ENCODE measurements around the gene CWC27.
"Not testable (repeated sequence)": the region's sequence is repeated elsewhere in the genome, so short reads cannot be mapped to it uniquely, and the experiment has no call there.

CWC27 gene

DNA sequence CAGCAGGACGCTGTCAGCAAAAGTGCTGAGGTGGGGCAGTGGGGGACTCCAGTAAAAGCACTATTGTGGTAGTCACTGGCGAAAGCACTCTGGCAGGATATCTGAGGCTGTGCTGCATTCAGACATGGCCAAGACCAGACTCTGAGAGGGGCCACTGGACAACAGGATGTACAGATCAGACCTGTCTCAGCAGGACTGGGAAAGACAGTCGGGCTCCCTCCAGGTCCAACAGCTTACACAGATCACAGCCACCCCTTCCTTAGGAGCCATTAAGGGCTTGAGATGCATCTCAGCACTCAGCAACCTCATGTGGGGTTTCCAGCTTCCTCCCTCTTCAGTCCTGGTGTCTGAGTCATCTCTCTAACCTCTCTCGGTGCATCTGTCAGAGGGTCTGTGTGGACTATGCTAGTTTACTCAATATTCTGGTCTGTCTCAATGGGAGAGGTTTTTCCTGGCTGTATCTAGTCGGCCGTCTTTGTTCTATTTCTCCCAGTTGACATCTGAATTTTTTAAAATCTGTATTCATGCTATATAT lies 154.5 kb downstream of the CWC27 start:
- H3K4me3 ChIP-seq (ENCODE audit: low read length) = no peak overlapping the region
- DNase-seq (ENCODE audit: low read depth) = no peak
- TF ChIP-seq, protein P1, sequence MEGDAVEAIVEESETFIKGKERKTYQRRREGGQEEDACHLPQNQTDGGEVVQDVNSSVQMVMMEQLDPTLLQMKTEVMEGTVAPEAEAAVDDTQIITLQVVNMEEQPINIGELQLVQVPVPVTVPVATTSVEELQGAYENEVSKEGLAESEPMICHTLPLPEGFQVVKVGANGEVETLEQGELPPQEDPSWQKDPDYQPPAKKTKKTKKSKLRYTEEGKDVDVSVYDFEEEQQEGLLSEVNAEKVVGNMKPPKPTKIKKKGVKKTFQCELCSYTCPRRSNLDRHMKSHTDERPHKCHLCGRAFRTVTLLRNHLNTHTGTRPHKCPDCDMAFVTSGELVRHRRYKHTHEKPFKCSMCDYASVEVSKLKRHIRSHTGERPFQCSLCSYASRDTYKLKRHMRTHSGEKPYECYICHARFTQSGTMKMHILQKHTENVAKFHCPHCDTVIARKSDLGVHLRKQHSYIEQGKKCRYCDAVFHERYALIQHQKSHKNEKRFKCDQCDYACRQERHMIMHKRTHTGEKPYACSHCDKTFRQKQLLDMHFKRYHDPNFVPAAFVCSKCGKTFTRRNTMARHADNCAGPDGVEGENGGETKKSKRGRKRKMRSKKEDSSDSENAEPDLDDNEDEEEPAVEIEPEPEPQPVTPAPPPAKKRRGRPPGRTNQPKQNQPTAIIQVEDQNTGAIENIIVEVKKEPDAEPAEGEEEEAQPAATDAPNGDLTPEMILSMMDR (IDR thresholded peaks at IDR 0.05; ENCODE audit: insufficient read depth, low read depth, low read length, missing control alignments) = no peak

DNA sequence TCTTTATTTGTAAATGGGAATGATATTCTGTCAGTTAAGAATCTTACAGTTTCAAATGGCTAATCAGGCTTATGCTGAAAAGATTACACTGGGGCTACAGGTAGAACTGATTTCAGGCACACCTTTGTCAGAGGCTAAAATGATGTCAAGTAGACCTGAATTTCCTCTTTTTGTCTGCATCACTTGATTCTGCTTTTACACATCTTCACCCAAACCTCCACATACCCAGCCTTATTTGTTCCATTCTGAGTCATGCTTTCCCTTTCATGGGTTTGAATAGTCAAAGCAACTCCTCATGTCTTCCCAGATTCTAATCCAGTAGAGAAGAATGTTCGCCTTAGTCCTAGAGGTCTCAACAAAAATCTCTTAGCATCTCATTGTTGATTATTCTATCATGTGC lies 156.4 kb downstream of the CWC27 start:
- no peak overlapping the region for H3K4me3 ChIP-seq (ENCODE audit: low read length)
- TF ChIP-seq, protein P1 (IDR thresholded peaks at IDR 0.05; ENCODE audit: insufficient read depth, low read depth, low read length, missing control alignments) = no peak

GRCh38 chr5:64929833-64930232 lies 161.1 kb downstream of the CWC27 start:
- no peak for DNase-seq (ENCODE audit: low read depth)
- TF ChIP-seq, protein P1 (IDR thresholded peaks at IDR 0.05; ENCODE audit: insufficient read depth, low read depth, low read length, missing control alignments) = no peak
- no peak overlapping the region for H3K4me3 ChIP-seq (ENCODE audit: low read length)

More for the DNA sequence above, 156.4 kb downstream of the CWC27 start:
- no peak for DNase-seq (ENCODE audit: low read depth)

GRCh38 chr5:64930672-64931318 lies 162.1 kb downstream of the CWC27 start:
- H3K4me3 ChIP-seq (ENCODE audit: low read length) = no peak overlapping the region
- peak; percentile 9 for DNase-seq (ENCODE audit: low read depth)
- TF ChIP-seq, protein P1 (IDR thresholded peaks at IDR 0.05; ENCODE audit: insufficient read depth, low read depth, low read length, missing control alignments) = no peak

GRCh38 chr5:64939422-64939771 lies 170.7 kb downstream of the CWC27 start:
- not testable (repeated sequence) for H3K4me3 ChIP-seq (ENCODE audit: low read length)

GRCh38 chr5:64939772-64940510 lies 171.2 kb downstream of the CWC27 start:
- TF ChIP-seq, protein P1 (IDR thresholded peaks at IDR 0.05; ENCODE audit: insufficient read depth, low read depth, low read length, missing control alignments) = no peak
- no peak overlapping the region for H3K4me3 ChIP-seq (ENCODE audit: low read length)
- peak; percentile 67 for DNase-seq (ENCODE audit: low read depth)

More at GRCh38 chr5:64939422-64939771, 170.7 kb downstream of the CWC27 start:
- DNase-seq (ENCODE audit: low read depth) = not testable (repeated sequence)

- no peak for DNase-seq (ENCODE audit: low read depth)
- TF ChIP-seq, protein P1 (IDR thresholded peaks at IDR 0.05; ENCODE audit: insufficient read depth, low read depth, low read length, missing control alignments) = no peak
Observed at GRCh38 chr5:64942460-64942859, 173.7 kb downstream of the CWC27 start.

More at GRCh38 chr5:64942460-64942859, 173.7 kb downstream of the CWC27 start:
- H3K4me3 ChIP-seq (ENCODE audit: low read length) = no peak overlapping the region

Measured in epithelial cell of esophagus (primary cell).